Uterus (tissue), 2 donors: ENCODE results near the gene MOB3C.

ENCODE experiments used
- POLR2A ChIP-seq, 2 donors: fragments of 450-650 bp; IDR thresholded peaks; one replicate each; pipeline ENCODE4 v1.6.1; 2016; ENCODE audit warnings: antibody characterized with exemption in 2 of 2, mild to moderate bottlenecking in 1 of 2, moderate library complexity in 1 of 2
- TF ChIP-seq, protein P1 (sequence below), 4 experiments: fragments of 200-600 bp in 2 of 4; fragments of 450-650 bp in 2 of 4; sonication (generic) in 2 of 4; IDR thresholded peaks; one replicate each; pipeline ENCODE4 v1.5.1; 2016 to 2019; ENCODE audit warnings: antibody characterized with exemption in 4 of 4, mild to moderate bottlenecking in 2 of 4, moderate library complexity in 1 of 4

DNA sequence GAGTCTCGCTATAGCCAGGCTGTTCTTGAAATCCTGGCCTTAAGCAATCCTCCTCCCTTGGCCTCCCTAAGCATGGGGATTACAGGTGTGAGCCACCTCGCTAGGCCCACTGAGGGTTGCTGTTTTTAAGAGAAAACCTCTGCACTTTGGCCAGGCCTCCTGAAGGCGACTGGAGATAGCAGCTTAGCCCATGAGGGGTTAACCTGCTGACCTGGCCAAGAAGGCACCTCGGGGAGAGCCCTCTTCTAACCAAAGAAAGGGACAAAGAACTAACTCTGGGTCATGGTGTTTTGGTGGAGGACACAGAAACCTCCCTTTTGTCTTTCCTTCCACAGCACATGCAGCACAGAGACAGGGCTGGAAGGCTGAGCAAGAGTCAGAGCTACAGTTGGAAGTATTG lies 47.5 kb downstream of the MOB3C start:
- TF ChIP-seq, protein P1, sequence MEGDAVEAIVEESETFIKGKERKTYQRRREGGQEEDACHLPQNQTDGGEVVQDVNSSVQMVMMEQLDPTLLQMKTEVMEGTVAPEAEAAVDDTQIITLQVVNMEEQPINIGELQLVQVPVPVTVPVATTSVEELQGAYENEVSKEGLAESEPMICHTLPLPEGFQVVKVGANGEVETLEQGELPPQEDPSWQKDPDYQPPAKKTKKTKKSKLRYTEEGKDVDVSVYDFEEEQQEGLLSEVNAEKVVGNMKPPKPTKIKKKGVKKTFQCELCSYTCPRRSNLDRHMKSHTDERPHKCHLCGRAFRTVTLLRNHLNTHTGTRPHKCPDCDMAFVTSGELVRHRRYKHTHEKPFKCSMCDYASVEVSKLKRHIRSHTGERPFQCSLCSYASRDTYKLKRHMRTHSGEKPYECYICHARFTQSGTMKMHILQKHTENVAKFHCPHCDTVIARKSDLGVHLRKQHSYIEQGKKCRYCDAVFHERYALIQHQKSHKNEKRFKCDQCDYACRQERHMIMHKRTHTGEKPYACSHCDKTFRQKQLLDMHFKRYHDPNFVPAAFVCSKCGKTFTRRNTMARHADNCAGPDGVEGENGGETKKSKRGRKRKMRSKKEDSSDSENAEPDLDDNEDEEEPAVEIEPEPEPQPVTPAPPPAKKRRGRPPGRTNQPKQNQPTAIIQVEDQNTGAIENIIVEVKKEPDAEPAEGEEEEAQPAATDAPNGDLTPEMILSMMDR (IDR thresholded peaks at IDR 0.05): no peak
- TF ChIP-seq POLR2A (IDR thresholded peaks at IDR 0.05): no peak
